ENCODE measurements around the gene TIFAB.

GRCh38 chr5:135428586-135428985 lies 23.6 kb downstream of the TIFAB start:
- TF ChIP-seq, protein P1, sequence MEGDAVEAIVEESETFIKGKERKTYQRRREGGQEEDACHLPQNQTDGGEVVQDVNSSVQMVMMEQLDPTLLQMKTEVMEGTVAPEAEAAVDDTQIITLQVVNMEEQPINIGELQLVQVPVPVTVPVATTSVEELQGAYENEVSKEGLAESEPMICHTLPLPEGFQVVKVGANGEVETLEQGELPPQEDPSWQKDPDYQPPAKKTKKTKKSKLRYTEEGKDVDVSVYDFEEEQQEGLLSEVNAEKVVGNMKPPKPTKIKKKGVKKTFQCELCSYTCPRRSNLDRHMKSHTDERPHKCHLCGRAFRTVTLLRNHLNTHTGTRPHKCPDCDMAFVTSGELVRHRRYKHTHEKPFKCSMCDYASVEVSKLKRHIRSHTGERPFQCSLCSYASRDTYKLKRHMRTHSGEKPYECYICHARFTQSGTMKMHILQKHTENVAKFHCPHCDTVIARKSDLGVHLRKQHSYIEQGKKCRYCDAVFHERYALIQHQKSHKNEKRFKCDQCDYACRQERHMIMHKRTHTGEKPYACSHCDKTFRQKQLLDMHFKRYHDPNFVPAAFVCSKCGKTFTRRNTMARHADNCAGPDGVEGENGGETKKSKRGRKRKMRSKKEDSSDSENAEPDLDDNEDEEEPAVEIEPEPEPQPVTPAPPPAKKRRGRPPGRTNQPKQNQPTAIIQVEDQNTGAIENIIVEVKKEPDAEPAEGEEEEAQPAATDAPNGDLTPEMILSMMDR (IDR thresholded peaks at IDR 0.05) = no peak
- TF ChIP-seq ZFX (IDR thresholded peaks at IDR 0.05; ENCODE audit: borderline replicate concordance) = no peak

All from 22Rv1 (cell line).